Stimulated activated CD4-positive, alpha-beta T cell treated with anti-CD3 and anti-CD28 coated beads, Interleukin-15, amount 100 ng/mL, for 24 hours (primary cell): Measurements from ENCODE around the gene KCNJ6.

Experiments
- DNase-seq: peaks from one replicate; pipeline ENCODE4 v3.0.0-alpha.2; 2020

KCNJ6 gene

DNA sequence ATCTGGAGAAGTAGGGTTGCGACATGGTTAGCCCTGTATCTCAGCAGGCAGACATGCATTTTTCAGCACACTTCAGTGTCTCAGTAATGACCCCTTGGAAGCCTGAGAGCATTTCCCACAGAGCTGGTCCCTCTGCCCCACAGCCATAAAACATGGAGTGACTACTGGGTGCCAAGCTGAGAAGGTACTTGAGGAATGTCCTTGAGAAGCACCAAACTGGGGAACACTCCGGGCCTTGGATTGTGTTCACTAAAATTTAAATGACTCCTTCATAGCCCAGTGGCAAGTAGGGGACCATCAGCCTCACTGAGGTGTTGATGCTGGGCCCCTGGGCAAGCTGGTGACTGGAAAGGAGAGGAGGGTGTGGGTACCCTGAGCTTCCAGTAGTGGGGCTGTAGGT is 54.7 kb downstream of the KCNJ6 start:
- no peak for DNase-seq

- DNase-seq, result no peak
These were observed 55.8 kb downstream of the KCNJ6 start for GRCh38 chr21:37860416-37860815.

- no peak for DNase-seq
These were observed 60.3 kb downstream of the KCNJ6 start for GRCh38 chr21:37855647-37856625.

GRCh38 chr21:37855271-37855646 is 61.0 kb downstream of the KCNJ6 start:
- no peak for DNase-seq

GRCh38 chr21:37849506-37850102 is 66.7 kb downstream of the KCNJ6 start:
- no peak for DNase-seq

GRCh38 chr21:37848721-37849490 is 67.4 kb downstream of the KCNJ6 start:
- no peak for DNase-seq

- DNase-seq, result no peak
These were observed 70.7 kb downstream of the KCNJ6 start for GRCh38 chr21:37845535-37845934.

GRCh38 chr21:37843191-37843590 is 73.1 kb downstream of the KCNJ6 start:
- no peak for DNase-seq

DNA sequence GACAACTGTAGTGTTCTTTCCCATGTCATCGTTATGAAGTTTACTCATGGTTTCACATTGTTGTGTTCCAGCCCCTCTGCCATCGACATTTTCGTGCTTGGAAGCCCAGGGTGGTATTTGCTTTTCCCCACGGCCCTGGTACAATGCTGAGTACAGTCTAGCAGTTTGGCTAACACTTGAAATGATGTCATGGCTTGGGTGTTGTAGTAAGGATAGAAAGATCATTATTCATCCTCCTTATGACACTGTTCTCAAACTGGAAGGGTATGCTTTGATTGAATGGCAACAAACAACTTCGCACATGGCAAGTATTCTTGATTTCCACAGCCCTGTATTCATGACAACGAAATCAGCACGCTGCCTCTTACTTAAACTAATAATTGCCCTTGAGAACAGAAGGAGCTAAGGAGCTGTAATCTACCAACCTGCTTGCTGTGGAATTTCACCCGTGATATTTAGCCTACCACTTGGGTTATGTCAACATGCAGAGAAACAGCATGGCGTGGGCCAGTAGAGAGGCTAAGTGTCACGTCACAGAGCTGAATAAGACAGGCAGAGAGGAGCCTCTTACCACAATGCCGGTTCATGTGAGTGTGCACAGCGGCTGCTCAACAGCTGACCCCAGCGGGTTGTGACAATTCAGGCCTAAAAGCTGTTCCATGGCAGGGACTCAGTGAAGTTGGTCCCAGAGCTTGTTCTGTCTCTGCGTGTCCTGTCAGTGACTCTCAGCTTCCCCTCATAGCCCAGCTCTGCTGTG is 73.9 kb downstream of the KCNJ6 start:
- no peak for DNase-seq

GRCh38 chr21:37837381-37837780 is 78.9 kb downstream of the KCNJ6 start:
- no peak for DNase-seq

DNA sequence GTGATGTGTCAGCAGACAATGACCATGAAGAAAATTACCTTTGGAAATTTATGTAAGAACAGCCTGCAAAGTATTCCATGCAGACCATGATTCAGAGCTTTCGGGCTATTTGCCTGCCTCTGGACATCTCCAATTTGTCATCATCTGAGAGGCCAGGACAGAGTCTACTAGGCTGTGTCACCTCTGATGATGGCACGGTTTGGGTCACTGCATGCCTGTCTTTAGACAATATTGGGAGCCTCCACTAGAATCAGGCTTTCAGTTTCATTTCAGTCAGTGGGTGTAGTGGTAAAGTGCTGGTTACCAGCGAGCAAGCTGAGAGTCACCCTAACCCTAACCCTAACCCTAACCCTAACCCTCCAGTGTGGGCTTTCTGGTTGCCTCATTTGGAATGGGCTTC is 80.8 kb downstream of the KCNJ6 start:
- DNase-seq, result no peak

- no peak for DNase-seq
These were observed 83.0 kb downstream of the KCNJ6 start for GRCh38 chr21:37833301-37833700.

GRCh38 chr21:37829447-37829846 is 86.8 kb downstream of the KCNJ6 start:
- no peak for DNase-seq

- no peak for DNase-seq
These were observed 87.3 kb downstream of the KCNJ6 start for GRCh38 chr21:37828991-37829390.

- DNase-seq, result no peak
These were observed 87.7 kb downstream of the KCNJ6 start for GRCh38 chr21:37828556-37828955.

DNA sequence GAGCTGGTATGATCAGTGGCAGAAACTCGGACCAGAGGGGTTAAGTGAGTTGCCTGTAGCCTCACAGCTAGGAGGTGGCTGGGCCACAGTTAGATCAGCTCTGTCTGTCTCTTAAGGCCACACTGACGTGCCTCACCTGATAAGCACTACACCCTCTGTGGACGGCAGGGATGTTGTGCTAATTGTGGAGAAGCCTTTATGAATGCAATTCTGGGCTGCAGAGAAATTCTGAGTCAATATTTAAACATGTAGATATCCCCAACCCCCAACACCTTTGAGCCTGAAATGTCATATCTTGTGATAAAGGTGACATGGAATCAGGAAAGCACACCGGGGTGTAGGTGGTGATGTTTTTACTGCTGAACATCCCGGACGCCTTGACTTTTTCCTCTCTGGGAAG is 88.3 kb downstream of the KCNJ6 start:
- no peak for DNase-seq

- no peak for DNase-seq
These were observed 94.3 kb downstream of the KCNJ6 start for GRCh38 chr21:37821786-37822450.

GRCh38 chr21:37821092-37821491 is 95.2 kb downstream of the KCNJ6 start:
- DNase-seq, result no peak

DNA sequence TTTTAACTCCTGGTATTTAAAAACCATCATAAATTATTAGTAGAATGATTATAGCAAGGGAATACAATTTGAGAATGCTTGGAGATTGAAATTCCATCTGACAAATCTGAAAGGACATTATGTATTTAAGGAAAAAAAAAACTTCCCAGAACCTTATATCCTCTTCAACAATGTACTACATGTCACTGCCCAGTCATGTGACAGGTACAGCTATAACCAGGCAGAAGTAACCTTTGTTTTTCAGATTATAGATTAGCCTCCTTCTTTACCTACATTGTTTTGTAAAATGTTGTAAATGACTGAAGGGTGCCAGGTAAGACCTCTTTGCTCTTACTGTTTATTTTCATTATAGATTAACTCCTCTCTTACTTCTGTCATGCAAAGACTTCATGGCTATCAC is 96.9 kb downstream of the KCNJ6 start:
- no peak for DNase-seq

GRCh38 chr21:37817242-37817641 is 99.0 kb downstream of the KCNJ6 start:
- DNase-seq, result no peak

GRCh38 chr21:37815893-37816292 is 100.4 kb downstream of the KCNJ6 start:
- DNase-seq, result no peak

GRCh38 chr21:37811711-37812110 is 104.5 kb downstream of the KCNJ6 start:
- no peak for DNase-seq
